GM18519 (cell line): Measurements from ENCODE around the gene ZNF277.
"Not testable (repeated sequence)": the region's sequence is repeated elsewhere in the genome, so short reads cannot be mapped to it uniquely, and the experiment has no call there.

ENCODE experiments used
- ATAC-seq: cut with Tn5 transposase; IDR thresholded peaks from one replicate; pipeline ENCODE4 v1.9.1; 2021; ENCODE audit warnings: mild to moderate bottlenecking, moderate library complexity; ENCODE audit not compliant: unreplicated experiment, low FRiP score

The ZNF277 gene

DNA sequence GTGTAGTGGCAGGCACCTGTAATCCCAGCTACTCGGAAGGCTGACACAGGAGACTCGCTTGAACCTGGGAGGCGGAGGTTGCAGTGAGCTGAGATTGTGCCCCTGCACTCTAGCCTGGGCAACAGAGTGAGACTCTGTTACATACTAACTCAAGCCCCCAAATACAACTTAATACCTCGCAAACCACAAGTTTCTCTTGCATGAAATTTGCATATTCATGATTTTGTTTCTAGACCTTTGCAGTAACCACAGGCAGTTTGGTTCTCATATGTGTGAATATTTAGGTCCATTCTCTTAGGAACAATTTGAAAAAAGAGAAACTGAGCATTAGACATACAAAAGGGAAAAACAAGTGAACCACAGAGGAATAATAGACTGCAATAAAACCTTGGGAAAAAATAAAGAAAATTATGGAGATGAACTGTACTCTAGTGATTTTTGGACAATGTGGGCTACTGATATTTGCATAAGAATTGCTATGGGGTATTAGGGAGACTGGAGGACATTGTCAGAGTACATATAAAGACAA lies 77.0 kb downstream of the ZNF277 start:
- peak; percentile 38 for ATAC-seq

DNA sequence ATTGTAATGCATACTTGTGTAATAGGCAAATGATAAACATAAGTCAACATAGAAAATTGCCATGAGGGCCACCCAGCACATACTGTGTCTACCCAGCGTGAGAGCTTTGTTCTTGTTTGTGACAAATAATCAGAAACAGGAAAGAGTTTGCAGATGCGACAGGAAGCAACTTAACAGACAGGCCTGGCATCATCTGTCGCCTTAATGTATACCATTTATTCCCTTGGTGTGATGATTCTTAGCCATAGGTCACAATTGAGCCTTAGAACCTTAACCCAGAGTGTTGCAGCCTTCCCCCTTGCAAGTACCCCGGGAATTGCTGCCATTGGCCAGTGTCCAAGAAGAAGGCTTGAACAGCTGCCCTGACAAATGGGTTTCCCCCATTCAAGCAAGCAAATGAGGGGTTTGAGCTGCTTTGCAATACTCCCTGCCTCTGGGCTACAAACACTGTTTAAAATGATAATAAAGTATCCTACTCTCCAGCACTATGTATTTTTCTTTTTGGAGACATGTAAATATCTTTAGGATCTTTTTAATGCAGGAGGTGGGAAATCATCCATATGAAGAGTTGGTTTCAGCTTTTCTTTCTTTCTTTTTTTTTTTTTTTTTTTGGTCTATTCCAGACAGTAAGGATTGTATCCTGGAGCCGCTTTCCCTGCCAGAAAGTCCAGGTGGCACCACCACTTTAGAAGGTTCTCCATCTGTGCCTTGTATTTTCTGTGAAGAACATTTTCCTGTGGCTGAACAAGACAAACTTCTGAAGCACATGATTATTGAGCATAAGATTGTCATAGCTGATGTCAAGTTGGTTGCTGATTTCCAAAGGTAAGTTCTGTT lies 80.0 kb downstream of the ZNF277 start:
- peak; percentile 83 for ATAC-seq

DNA sequence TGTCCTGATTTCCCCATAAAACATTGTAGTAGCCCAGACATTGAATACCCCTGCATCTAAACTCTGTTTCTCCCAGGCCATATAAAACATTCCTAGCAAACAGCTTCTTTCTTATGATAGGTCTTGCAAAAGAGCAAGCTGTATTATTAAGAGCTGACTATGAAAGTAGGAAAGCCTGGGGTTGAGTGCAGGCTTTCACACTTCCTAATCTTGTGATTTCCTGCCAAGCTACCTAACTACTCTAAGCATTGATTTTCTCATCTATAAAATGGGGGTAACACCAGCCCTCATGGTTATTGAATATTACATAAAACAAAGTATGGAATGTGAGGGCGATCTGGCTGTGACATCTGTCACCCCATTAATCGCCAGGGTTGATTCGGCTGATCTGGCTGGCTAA lies 81.8 kb downstream of the ZNF277 start:
- ATAC-seq: no peak

- no peak for ATAC-seq
Measured at GRCh38 chr7:112290065-112290464, 83.6 kb downstream of the ZNF277 start.

- ATAC-seq: no peak
Measured at GRCh38 chr7:112292162-112292561, 85.7 kb downstream of the ZNF277 start.

GRCh38 chr7:112293416-112293815 lies 86.9 kb downstream of the ZNF277 start:
- no peak for ATAC-seq

DNA sequence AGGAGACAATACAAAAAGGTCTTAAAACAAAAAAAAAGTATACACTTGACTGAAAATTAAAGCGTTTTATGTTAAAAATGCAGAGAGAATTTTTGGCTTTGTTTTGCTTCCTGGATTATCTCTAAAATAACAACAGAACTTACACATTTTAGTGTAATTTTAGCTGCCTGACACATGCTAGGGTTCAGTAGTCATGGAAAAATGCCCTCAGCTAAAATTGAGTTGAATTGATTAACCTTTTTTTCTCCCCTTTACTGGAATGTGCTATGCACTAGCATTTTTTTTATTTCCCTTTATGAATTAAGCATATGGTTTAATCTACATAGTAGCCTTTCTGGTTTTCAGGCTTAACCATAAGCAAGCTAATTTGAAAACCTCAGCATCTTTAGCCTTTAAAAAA lies 89.9 kb downstream of the ZNF277 start:
- ATAC-seq: no peak

GRCh38 chr7:112297681-112298080 lies 91.2 kb downstream of the ZNF277 start:
- ATAC-seq: no peak

- ATAC-seq: no peak
Measured at GRCh38 chr7:112298543-112299100, 92.1 kb downstream of the ZNF277 start.

GRCh38 chr7:112300072-112300471 lies 93.6 kb downstream of the ZNF277 start:
- ATAC-seq: no peak

GRCh38 chr7:112300831-112301407 lies 94.4 kb downstream of the ZNF277 start:
- no peak for ATAC-seq

- no peak for ATAC-seq
Measured at GRCh38 chr7:112302566-112302965, 96.1 kb downstream of the ZNF277 start.

DNA sequence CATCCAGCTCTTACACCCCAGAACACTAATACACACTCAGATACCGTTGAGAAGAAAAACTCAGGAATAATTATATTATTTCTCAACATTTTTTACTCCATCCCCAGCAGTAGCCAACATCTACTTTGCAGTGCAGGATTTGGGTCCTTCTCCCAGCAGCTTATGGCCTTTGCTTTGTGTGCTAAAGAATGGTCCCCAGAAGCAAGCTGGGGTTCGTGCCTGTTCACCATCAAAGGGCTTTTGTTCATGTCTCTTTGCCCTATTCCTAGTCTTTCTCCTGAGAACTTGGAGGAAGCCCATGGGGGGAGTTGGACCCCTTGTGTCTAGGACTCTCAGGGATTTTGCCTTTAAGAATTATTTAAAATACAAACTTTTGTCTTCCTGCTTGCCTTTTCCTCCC lies 100.4 kb downstream of the ZNF277 start:
- no peak for ATAC-seq

DNA sequence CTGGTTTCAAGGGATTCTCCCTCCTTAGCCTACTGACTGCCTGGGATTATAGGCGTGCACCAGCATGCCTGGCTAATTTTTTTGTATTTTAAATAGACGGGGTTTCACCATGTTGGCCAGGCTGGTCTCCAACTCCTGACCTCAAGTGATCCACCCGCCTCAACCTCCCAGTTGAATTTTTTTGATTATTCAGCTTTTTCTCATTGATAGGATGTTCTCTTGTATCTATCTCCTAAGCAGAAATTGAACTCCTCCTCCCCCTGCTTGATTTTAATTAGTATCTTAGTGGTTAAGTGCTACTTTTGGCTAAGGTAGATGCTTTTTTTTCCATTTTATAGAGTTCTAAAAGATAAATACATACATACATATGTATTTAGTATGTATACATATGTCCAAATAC lies 101.0 kb downstream of the ZNF277 start:
- no peak for ATAC-seq

DNA sequence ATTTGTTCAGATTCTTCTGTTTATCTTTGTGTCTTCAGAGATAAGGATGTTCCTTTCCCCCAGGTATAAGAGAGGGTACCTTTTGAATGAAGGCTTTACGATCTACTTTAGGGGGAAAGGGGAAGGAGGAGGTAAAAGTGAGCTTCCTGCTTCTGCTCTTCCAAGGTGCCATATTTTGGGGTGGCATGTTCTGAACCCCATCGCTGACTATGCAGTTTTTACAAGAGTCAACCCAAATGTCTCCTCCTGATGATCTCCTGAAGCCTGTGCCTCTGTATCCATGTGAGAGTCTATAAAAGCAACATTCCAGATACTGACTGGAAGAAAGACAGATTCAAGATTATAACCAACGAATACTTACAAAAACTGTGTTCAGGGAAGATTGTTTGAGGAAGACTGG lies 102.5 kb downstream of the ZNF277 start:
- no peak for ATAC-seq

GRCh38 chr7:112316803-112317202 lies 110.3 kb downstream of the ZNF277 start:
- ATAC-seq: not testable (repeated sequence)

DNA sequence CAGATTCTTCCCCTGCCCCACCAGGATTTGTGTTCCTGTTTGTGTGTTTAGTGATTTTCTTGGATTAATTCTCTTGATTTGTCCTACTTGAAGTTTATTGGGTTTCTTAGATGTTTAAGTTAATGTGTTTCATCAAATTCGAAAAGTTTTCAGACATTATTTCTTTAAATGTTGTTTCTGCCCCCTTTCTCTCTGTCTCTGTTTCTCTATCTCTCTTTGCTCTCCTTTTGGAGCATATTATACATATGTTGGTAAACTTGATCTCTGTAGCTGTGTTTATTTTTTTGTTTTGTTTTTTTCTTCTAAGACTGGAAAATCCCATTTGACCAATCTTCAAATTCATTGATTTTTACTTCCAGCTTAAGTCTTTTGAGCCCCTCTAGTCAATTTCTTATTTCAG lies 115.6 kb downstream of the ZNF277 start:
- no peak for ATAC-seq

DNA sequence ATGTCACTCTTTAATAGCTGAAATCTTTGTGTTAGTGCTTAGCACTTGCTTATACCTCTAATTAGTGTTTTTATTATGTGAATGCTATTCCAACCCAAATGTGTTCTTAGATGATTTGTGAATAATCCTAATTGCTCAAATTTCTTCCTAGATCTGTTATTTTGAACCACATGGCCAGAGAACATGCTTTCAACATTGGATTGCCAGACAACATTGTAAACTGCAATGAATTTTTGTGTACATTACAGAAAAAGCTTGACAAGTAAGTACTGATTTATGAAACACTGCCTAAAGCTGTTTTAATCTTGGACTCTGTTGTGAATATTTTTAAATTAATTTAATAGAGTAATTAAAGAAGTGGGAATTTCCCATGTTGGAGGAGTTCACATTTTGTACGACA lies 121.1 kb downstream of the ZNF277 start:
- ATAC-seq: no peak

DNA sequence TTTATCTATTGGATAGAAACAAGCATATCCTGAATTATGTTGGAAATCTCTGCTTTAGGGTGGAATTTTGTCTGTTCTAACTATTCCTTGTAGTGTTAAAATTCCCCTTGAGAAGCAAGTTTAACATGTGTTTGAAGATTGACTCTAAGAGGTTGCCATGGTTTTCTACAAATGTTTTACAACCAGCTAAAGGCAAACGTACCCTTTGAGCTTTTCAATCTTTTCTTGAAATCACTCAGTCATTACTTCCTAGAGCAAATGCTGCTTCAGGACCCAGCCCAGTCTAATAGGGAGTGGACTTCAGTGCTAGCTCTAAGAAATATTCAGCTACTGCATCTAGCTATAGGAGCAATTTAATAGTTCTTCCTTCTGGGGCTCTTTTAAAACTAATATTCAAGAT lies 125.0 kb downstream of the ZNF277 start:
- ATAC-seq: no peak

DNA sequence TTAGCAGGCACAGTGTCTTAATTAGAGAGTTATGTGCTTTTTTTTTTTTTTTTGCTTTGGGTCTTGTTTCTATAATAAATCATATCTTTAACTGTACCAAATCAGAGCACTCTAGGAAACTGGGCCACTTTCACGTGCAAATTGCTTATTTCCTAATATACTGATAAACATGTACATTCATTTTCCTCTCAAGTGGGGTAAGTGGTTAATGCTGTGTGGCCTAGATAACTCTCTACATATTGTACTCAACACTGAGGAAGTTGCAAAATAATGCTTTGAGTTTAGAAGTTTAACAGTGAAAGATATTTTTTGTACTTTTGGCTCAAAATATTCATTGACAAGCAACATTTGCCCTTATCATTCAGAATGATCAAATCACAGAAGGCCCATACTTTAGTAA lies 127.9 kb downstream of the ZNF277 start:
- ATAC-seq: no peak

DNA sequence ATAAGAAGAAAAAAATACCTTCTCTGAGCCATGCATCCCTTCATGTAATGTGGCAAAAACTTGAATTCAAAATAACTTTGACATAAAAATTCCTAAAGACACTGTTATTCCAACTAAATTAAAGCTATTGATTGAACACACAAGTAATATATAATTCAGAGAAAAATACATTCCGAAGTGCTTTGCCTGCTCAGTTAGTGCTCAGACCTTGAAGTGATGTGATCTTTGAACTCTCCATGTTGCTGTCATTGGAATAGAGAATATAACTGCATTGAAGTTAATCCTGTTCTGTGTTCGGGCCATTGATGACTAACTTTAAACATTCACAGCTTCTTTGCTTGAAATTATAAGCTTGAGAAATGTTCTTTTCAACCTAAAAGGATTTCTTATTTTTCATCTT lies 129.8 kb downstream of the ZNF277 start:
- no peak for ATAC-seq
